NCI-H1417 treated with DMSO at 0.1 percent for 48 hours (cell line): ENCODE measurements around the gene RPS19BP1.
"Not testable (repeated sequence)": the region's sequence is repeated elsewhere in the genome, so short reads cannot be mapped to it uniquely, and the experiment has no call there.

Experiments used
- DNase-seq: peaks from one replicate; lab custom pipeline; 2025; lab: John Stamatoyannopoulos, UW

RPS19BP1 gene

DNA sequence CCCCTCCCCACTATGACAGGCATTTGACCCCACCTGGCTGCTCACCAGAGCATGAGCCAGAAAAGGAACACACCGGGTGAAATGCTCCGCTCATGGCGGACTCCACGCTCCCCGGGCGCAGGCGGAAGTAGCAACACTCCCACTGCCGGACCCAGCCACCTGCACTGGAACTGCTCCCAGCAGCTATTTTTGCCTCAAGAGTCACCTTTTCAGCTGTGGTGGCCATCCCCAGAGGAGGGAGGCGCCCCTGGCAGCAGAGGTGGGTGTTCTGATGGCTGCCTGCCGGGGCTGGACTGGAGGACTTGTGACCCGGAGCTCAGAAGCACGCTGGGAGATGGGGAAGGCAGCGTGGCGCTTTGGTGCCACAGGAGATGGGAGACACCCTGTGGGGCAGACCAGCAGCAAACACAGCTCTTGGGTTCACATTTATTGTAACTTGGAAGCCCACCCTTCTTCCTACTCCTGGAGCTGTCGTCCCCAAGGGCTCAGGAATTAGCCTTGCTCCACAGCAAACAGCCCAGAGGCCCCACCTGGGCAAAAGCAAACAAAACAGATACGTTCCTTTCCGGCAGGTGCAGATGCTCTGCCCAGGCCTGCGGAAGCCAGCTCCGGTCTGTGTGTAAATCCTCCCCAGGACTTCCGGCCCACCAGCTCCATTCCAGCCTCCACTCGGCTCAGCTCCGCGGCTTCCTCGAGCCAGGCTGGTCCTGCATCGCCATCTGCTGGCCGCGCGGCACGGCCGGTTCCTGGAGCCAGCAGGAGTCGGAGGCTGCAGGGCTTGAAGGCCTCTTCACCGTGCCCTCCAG lies 3.7 kb downstream of the RPS19BP1 start:
- peak; percentile 55 for DNase-seq

DNA sequence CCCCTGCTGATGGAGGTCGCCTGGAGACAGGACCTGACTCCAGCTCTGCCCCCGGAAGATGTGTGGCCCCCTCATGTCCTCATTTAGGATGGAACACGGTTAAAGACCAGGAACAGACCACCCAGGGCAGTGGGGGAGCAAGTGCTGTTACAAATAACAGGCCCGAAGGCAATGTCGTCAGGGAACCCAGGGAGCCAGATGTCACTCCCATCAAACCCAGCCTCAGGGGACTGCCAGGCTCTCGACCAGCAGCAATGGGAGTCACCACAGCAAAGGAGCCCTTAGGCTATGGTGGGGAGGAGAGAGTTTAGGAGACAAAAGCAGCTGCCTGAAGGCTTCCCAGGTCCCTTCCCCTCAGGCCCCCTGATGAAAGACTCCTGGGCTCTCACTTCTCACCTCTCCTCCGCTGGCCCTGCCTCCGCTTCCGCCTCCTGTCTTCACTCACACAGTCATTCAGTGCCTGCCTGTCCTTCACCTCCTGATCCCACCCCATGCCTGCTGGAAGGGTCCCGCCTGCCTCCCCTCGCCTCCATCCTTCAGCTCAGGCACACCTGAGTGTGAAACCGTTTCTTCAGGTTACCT lies 4.4 kb downstream of the RPS19BP1 start:
- no peak for DNase-seq

DNA sequence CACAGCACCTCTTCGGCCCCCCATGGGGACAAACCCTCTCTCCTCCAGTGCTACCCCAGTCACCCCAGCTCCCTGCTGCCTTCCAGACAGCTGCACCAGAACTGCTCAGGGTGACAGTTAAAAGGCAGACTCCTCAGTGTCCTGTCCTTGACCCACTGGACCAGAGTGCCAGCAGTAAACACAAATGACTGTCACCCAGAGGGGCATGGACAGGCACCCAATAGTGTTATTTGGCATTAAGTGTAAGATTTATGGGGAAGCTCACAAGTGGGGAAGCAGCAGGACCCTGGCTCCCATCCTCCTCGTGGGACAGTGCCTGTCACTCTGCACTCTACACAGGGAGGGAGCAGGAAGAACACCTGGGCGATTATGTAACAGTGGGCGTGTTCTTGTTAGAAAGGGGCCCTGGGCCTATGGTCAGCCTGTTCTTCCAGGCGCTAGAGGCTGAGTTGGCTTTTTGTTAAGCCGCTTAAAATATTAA lies 5.0 kb downstream of the RPS19BP1 start:
- no peak for DNase-seq

DNA sequence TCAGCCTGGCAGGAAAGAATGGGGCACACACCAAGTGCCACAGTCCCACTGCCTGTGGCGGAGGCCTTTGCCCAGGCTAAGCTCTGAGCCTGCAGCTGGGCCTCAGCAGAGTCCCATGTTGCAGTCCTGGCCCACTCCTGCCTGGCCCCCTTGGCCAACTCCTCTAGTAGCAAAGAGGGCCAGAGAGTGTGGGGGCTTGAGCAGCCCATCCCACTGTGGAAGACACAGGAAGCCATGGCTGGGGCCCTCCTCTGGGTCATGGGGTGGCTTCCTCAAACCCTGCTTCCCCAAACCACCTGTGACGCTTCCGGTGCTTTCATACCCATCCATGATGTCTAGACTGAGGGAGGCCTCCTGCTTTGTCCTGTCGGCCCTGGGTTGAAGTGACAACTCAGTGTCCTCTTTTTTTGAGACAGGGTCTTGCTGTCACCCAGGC lies 5.8 kb downstream of the RPS19BP1 start:
- no peak for DNase-seq

DNA sequence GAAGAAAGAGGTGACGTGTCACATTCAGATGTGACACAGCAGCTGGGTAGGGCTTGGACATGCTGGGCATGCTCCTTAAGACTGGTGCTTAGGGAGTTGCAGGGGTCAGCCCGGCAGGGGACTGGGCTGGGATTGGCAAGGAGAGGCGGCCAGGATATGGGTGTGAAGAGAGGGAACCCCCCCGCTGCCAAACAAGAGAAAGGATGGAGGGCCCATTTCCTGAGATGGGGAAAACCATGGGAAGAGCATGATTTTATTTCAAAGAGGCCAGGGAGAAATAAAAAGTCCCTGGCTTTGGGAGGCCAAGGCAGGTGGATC lies 6.9 kb downstream of the RPS19BP1 start:
- no peak for DNase-seq

DNA sequence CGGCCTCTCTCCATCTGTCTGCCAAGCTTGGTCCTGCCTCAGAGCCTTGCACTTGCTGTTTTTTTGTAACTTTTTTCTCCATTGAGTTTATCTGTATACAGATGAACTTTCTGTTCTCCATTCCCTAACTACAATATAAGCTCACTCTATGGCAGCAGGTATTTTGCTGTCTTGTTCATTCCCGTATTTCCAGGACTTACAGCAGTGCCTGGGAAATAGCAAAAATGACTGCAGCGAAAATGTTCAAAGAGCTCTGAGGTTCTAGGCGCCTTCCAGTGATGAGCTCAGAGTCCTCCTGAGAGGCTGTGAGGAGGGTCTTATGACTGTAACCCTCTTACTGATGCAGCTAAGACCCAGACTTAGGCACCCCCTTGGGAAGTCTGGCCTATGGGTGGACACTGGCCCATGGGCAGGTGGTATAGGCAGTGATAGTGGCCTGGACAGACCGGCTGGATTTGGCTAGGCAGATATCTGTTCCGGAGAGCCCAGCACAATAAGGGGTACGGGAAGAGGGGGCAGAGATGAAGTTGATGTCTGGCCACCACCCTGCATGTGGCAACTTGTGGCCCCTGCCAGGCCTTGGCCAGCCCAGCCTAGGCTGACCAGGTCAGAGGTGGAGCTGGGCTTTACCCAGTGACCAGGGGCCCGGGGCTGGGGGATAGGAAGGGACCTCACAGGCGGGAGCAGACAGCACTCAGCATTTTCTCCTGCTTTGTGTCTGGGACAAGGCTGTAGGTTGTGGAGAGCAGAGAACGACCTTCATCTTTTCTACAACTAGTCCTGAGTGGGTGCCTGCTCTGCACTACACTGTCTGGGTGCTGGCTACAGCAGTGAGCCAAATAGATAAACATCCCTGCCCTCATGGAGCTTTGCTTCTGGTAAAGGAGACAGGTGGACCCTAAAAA lies 7.5 kb downstream of the RPS19BP1 start:
- DNase-seq, result no peak

DNA sequence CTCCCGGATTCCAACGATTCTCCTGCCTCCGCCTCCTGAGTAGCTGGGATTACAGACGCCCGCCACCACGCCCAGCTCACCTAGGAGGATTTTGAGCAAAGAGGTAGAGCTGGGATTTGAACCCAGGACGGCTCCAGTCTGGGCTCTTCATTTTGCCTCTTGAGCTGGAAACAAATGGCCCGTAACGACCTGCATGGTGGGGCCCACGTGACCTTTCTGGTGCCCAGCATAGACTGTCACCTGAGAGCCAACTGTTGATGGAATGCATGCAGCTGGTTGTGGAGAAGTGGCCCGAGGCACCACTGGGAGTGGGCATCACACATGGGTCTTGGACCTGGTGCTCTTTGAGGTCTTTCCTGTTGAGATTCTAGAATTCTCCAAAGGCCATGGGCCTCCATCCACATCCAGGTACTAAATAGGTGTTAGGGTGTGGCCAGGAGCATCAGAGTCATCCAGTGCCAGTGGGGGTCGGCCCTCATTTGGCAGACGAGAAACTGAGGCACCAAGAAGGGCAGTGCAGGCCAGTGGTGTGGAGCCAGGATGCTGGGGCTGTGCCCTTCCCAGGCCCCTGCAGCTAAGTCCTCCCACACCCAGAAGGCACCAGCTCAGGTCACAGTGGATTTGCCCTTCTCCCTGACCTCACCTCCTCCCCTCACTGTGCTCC lies 8.3 kb downstream of the RPS19BP1 start:
- DNase-seq, result no peak

DNA sequence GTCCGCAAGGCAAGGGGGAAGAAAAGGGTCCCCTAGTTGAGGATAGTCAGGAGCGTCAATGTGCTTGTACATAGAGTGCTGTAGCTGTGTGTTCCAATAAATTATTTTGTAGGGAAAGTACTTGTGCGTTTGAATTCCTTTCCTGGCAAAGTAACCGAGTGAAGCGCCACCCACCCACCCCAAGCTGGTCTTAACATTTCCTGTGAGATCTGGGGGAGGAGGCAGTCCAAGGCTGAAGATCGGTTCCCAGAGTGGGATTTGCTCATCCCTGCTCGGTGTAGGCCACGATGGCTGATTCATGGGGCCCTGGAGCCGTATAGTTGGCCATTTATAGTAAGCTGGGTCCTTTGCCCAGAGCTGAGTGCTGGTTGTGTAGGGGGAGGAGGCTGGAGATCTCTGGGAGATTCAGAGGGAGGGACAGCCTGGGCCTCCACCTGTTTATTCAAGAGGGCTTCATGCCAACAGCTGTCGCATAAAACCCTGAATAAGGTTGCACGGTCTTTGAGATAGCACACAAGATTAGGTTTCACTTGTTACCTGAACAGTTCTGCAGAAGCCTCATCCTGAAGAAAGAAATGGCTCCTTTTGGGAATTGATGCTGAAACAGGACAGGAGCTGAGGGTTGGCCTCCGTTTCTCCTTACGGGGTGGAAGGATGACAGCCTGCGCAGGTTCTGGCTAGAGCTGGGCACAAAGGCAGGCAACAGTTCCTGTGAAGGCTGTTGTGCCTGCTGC lies 9.8 kb downstream of the RPS19BP1 start:
- DNase-seq, result no peak

DNA sequence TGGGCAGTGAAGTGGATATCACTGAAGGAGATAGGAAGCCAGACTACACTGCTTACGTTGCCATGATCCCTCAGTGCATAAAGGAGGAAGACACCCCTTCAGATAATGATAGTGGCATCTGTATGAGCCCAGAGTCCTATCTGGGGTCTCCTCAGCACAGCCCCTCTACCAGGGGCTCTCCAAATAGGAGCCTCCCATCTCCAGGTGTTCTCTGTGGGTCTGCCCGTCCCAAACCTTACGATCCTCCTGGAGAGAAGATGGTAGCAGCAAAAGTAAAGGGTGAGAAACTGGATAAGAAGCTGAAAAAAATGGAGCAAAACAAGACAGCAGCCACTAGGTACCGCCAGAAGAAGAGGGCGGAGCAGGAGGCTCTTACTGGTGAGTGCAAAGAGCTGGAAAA lies 10.5 kb downstream of the RPS19BP1 start:
- DNase-seq, result not testable (repeated sequence)

DNA sequence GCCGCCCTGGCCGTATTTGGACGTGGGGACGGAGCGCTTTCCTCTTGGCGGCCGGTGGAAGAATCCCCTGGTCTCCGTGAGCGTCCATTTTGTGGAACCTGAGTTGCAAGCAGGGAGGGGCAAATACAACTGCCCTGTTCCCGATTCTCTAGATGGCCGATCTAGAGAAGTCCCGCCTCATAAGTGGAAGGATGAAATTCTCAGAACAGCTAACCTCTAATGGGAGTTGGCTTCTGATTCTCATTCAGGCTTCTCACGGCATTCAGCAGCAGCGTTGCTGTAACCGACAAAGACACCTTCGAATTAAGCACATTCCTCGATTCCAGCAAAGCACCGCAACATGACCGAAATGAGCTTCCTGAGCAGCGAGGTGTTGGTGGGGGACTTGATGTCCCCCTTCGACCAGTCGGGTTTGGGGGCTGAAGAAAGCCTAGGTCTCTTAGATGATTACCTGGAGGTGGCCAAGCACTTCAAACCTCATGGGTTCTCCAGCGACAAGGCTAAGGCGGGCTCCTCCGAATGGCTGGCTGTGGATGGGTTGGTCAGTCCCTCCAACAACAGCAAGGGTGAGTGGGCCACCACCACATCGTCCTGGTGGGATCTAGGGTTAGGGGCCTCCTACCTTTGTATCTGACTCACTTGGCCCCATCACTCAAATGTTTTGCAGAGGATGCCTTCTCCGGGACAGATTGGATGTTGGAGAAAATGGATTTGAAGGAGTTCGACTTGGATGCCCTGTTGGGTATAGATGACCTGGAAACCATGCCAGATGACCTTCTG lies 11.3 kb downstream of the RPS19BP1 start:
- DNase-seq, result not testable (repeated sequence)

DNA sequence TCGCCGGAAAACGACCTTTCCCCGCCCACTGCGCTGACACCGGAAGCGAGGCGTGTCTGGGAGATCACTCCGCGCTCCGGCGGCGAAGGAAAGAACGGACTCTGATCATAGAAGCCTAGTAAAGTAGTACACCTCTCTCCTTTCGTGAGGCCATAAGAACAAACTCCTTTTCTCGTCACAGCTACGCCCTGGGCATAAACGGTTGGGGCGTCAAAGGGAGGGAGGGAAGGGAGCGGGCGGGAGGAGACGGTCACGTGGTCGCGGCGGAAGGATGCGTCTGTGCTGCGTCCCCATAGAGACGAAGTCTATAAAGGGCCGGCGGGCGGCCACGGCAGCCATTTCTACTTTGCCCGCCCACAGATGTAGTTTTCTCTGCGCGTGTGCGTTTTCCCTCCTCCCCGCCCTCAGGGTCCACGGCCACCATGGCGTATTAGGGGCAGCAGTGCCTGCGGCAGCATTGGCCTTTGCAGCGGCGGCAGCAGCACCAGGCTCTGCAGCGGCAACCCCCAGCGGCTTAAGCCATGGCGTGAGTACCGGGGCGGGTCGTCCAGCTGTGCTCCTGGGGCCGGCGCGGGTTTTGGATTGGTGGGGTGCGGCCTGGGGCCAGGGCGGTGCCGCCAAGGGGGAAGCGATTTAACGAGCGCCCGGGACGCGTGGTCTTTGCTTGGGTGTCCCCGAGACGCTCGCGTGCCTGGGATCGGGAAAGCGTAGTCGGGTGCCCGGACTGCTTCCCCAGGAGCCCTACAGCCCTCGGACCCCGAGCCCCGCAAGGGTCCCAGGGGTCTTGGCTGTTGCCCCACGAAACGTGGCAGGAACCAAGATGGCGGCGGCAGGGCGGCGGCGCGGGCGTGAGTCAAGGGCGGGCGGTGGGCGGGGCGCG lies 12.1 kb downstream of the RPS19BP1 start, which contains the start of gene ATF4:
TSS of gene ATF4 (plus strand) at position 337 of the 880 bp plus-strand sequence. CDS start 884 bp downstream, outside the sequence.
- peak; percentile 80 for DNase-seq

DNA sequence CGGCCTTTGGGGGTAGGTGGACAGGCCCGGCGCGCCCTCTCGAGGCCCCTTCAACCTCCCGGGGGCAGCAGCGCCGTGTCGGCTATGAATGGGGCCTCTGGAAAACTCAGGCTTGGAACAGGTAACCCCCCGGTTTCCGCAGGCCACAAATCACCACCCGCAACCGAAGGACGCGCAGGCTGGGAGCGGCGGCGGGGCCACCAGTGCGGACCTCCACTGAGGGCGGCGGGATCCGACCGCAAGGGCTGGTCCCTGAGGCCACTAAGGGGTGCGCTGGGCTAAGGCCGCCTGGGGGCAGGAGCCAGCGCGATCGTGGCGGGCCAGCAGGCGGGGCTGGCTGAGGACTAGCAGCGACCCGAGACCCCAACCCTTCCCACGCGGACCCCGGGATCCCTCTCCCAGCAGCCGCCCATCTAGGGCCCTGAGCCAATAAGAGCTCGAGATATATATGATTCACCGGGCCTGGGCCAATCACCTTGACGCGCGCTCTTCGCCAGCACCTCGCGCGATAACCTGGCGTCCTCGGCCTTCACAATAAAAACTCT lies 12.8 kb downstream of the RPS19BP1 start:
- DNase-seq, result no peak

DNA sequence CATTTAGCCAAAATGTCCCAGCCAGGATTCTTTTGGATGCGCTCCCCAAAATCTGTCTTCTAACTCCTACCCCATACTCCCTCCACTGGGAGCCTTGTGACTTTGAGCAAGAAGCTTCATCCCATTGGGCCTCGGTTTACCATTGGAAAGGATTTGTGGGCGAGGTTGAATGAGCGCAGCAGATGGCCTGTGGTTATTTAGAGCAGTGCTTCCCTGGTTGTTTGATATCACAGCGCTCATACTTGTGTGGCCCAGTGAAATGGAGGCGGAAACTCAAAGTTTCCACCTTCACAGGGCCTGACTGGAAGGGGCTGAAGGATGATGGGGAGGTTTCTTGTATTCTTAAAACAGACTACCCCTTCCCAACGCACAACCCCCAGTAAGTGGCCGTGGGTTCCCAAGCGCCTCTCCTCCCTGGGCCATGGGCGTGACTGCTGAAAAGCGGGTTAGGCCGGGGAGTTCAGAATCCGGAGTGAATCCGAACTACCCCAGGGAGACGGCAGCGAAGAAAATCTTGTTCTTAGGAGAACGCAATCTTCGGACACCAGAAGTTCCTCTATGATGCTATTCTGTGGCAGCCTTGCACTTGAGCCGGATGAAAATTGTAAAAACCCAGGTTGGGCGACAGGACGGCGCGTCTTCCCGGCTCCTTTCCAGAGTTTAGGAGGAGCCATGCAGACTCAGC lies 13.4 kb downstream of the RPS19BP1 start:
- DNase-seq, result no peak

DNA sequence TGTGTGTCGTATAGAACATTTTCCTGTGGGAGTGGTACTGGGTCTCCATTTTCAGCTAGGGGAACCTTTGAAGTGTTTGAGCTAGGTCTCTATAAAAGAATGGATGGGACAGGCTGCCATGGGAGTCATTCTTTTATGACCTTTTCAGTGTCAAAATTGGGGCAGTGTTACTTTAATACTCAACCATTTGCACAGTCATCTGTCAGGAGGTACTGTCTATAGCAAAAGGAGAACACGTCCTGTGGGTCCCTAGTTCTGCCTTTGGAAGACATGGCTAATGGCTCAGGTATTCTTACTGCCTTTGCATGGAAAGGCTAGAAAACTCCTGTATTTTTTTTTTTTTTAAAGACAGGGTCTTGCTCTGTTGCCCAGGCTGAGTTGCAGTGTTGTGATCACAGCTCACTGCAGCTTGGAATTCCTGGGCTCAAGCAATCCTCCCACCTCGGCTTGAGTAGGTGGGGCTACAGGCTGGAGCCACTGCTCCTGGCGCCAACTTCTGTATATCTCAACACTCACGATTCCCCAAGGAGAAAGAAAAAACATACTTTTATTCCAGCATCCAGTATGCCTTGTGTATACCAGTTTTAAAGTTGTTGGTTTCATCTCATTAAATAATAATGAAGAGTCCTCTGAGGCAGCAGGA lies 14.3 kb downstream of the RPS19BP1 start:
- no peak for DNase-seq

DNA sequence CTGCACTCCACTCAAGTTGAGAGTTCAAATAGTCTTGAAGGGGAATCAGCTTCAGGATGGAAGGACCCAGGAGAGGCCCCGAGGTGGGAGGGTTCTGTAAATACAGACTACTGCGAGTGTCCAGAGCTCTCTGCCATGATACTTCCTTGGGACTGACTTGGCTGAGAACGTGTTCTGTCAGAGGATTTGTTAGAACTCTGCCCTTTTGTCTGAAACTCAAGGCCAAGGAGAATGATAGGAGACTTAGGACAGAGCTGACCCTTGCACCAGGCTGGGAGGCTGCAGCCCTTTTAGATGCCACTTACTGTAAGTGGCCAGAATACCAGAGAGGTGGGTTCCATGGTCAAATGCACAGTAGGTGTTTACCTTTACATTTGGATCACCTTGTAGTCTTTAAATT lies 15.1 kb downstream of the RPS19BP1 start:
- no peak for DNase-seq

DNA sequence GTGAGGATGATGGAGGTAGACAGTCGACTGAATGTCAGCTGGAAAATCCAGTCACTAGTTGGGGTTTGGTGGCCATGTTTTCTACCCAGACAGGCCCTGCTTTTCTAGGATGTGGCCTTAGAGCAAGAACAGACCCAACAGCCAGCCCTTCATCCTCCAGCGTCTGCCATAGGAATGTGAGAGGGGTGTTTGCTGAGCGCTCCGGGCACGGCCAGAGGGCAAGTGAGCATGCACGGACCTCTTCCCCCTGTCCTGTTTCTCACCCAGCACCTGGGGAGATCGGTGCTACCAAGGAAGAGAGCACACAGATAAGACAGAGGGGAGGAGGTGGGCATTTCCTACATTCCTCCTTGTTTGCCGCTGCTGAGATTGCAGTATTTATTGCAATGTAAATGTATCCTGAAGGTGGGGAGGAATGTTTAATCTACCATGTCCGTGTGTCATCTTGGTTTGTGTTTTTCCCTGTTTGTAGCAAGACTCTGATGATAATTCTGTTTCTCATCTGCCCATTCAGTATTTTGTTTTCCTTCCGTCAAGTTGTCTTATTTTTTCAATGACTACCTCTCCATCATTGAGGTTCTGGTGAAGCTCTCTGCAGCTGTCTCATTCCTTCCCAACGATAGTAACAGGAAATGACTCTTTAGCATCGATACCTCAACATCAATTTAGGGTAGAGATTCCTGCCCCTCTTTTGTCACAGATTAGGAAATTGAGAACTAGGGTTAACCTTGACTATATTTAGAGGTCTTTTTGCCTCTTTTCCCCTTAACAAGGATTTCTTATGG lies 17.1 kb downstream of the RPS19BP1 start:
- no peak for DNase-seq

DNA sequence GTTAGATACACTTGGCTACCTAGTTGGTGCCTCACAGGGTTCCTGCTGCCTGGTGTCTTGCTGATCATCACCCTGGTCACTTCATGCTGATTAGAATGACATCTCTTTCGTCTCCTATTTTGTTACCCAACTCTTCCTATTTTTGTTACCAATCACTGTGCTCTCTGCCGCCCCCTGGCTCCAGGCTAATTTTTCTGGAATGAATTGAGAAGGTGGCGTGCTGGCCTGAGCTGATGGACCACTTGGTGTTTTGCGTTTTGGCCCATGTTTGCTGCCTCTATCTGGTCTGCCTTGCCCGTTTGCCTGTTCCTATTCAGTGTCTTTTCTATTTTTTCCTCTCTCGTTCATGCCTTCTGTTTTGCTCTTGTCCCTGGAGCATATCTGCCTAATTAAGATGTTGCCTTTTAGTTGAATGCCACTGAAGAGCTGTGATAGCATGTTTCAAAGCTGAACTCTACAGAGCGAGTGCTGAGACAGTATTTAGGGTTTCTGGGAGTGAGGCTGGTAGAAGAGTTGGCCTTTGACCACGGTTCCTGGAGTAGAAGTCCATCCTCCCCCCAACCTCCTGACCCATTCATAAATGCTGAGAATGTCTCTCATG lies 18.1 kb downstream of the RPS19BP1 start:
- no peak for DNase-seq
